Activated CD8-positive, alpha-beta T cell treated with anti-CD3 and anti-CD28 coated beads for 36 hours (primary cell): Measurements from ENCODE around the gene SCCPDH. TPM values are rescaled to one million over a fixed set of nuclear protein-coding genes. Genes with fewer than 3 reads are reported as not detected.

Experiments used
- ATAC-seq: fragments of 200-7000 bp; cut with Tn5 transposase; one replicate; pipeline ENCODE4 v1.10.0; 2021; ENCODE audit warnings: mild to moderate bottlenecking, moderate library complexity
- CTCF ChIA-PET: fragments of 350-600 bp; sonication (Branson Sonifier 250); formaldehyde crosslinking; loops from one replicate; lab custom pipeline; 2021; ENCODE audit warnings: antibody characterized with exemption; lab: Charles Lee
- POLR2A ChIA-PET: fragments of 350-600 bp; sonication (Branson Sonifier 250); formaldehyde crosslinking; loops from one replicate; lab custom pipeline; 2021; ENCODE audit warnings: antibody characterized with exemption; lab: Charles Lee
- DNase-seq: peaks from one replicate; pipeline ENCODE4 v3.0.0-alpha.2; 2020
- H3K27ac Mint-ChIP-seq: one replicate; pipeline ENCODE4 v1.8.0; 2021; ENCODE audit warnings: mild to moderate bottlenecking, mixed read lengths
- H3K27me3 Mint-ChIP-seq: one replicate; pipeline ENCODE4 v1.8.0; 2021; ENCODE audit warnings: mixed read lengths
- H3K36me3 Mint-ChIP-seq: one replicate; pipeline ENCODE4 v1.8.0; 2021; ENCODE audit warnings: low read depth, mixed read lengths
- H3K4me1 Mint-ChIP-seq: one replicate; pipeline ENCODE4 v1.8.0; 2021; ENCODE audit warnings: low read depth, mixed read lengths
- H3K4me3 Mint-ChIP-seq: one replicate; pipeline ENCODE4 v1.8.0; 2021; ENCODE audit warnings: mild to moderate bottlenecking, moderate library complexity, mixed read lengths
- H3K9me3 Mint-ChIP-seq: one replicate; pipeline ENCODE4 v1.8.0; 2021; ENCODE audit warnings: mixed read lengths
- CTCF ChIP-seq: fragments of 200-600 bp; IDR thresholded peaks from one replicate; pipeline ENCODE4 v1.8.0; 2022; ENCODE audit warnings: antibody characterized with exemption, mild to moderate bottlenecking
- intact Hi-C: fragments of 100-400 bp; cut with micrococcal nuclease; formaldehyde crosslinking; loops from one replicate; pipeline ENCODE4 v1.10.0; 2022
- total RNA-seq, 2 experiments: library from RNA; stranded (reverse); gene quantifications; one replicate each; pipeline ENCODE4 v1.2.3, GENCODE V29; 2021

SCCPDH gene
- total RNA-seq, 2 experiments from 2014 or later, result 39.4 to 41.7 TPM

GRCh38 chr1:246748867-246749266, 24.7 kb downstream of the SCCPDH start:
- ATAC-seq, result no peak
- no peaks in the 10 kb centered on the region for H3K27me3 Mint-ChIP-seq

GRCh38 chr1:246750752-246751151, 26.5 kb downstream of the SCCPDH start:
- CTCF ChIA-PET, result interaction anchor here (3.1 kb wide), 1 partner anchor 61 kb away, joined by 9 read pairs; no protein-coding TSS in a partner anchor
- H3K27ac Mint-ChIP-seq, result no peak overlapping the region
- ATAC-seq, result no peak

More at GRCh38 chr1:246748867-246749266, 24.7 kb downstream of the SCCPDH start:
- intact Hi-C loops, result no loop called here
- ChIA-PET CTCF (interaction anchor here (1.4 to 3.1 kb wide), 2 partner anchors 27 to 59 kb away, joined by 3 to 9 read pairs; no protein-coding TSS in a partner anchor), POLR2A (no interaction called here)
- TF ChIP-seq CTCF, result no peak
- no peak for DNase-seq
- H3K4me1 Mint-ChIP-seq, result no peaks in the 10 kb centered on the region
- no peak overlapping the region for H3K4me3 Mint-ChIP-seq
- peaks cover 12% of the 10 kb centered on the region for H3K36me3 Mint-ChIP-seq
- H3K9me3 Mint-ChIP-seq, result no peaks in the 10 kb centered on the region
- no peak overlapping the region for H3K27ac Mint-ChIP-seq

GRCh38 chr1:246753670-246754535, 29.7 kb downstream of the SCCPDH start:
- Mint-ChIP-seq H3K9me3 (no peaks in the 10 kb centered on the region), H3K4me1 (no peaks in the 10 kb centered on the region), H3K36me3 (peaks cover 2% of the 10 kb centered on the region), H3K27ac (no peak overlapping the region), H3K4me3 (no peak overlapping the region), H3K27me3 (no peaks in the 10 kb centered on the region)
- CTCF ChIA-PET, result interaction anchor here (0.7 to 2.4 kb wide), 11 partner anchors 12 to 170 kb away, joined by 3 to 10 read pairs (median 3); no protein-coding TSS in a partner anchor
- peak; percentile 71 for TF ChIP-seq CTCF
- intact Hi-C loops, result no loop called here
- DNase-seq (peak; percentile 80), ATAC-seq (peak; percentile 99)
- POLR2A ChIA-PET, result no interaction called here

More at GRCh38 chr1:246750752-246751151, 26.5 kb downstream of the SCCPDH start:
- H3K4me3 Mint-ChIP-seq, result no peak overlapping the region
- DNase-seq, result no peak
- TF ChIP-seq CTCF, result no peak
- no peaks in the 10 kb centered on the region for H3K9me3 Mint-ChIP-seq
- intact Hi-C loops, result no loop called here
- H3K36me3 Mint-ChIP-seq, result peaks cover 7% of the 10 kb centered on the region
- H3K27me3 Mint-ChIP-seq, result no peaks in the 10 kb centered on the region
- POLR2A ChIA-PET, result no interaction called here
- H3K4me1 Mint-ChIP-seq, result no peaks in the 10 kb centered on the region

- ATAC-seq (no peak), DNase-seq (no peak)
- Mint-ChIP-seq H3K9me3 (no peaks in the 10 kb centered on the region), H3K4me3 (no peak overlapping the region), H3K4me1 (no peaks in the 10 kb centered on the region), H3K27ac (no peak overlapping the region), H3K27me3 (no peaks in the 10 kb centered on the region), H3K36me3 (peaks cover 4% of the 10 kb centered on the region)
- TF ChIP-seq CTCF, result no peak
- intact Hi-C loops, result no loop called here
- CTCF ChIA-PET, result interaction anchor here (1.2 to 2.4 kb wide), 5 partner anchors 14 to 66 kb away, joined by 3 to 10 read pairs (median 4); no protein-coding TSS in a partner anchor
- POLR2A ChIA-PET, result no interaction called here
These were observed 31.2 kb downstream of the SCCPDH start for GRCh38 chr1:246755419-246755818.
